GM23248 (cell line): ENCODE results near the gene ROR1.

ENCODE experiments used
- EZH2 ChIP-seq: fragments of 200-600 bp; sonication (generic); IDR thresholded peaks from 2 replicates; pipeline ENCODE4 v1.6.1; 2018; ENCODE audit warnings: antibody characterized with exemption, mild to moderate bottlenecking; ENCODE audit not compliant: insufficient read depth, poor library complexity, severe bottlenecking
- EZH2phosphoT487 ChIP-seq: fragments of 200-600 bp; sonication (generic); IDR thresholded peaks from 2 replicates; pipeline ENCODE4 v1.6.1; 2018; ENCODE audit warnings: antibody characterized with exemption, moderate library complexity, mild to moderate bottlenecking, low read depth; ENCODE audit not compliant: insufficient read depth

DNA sequence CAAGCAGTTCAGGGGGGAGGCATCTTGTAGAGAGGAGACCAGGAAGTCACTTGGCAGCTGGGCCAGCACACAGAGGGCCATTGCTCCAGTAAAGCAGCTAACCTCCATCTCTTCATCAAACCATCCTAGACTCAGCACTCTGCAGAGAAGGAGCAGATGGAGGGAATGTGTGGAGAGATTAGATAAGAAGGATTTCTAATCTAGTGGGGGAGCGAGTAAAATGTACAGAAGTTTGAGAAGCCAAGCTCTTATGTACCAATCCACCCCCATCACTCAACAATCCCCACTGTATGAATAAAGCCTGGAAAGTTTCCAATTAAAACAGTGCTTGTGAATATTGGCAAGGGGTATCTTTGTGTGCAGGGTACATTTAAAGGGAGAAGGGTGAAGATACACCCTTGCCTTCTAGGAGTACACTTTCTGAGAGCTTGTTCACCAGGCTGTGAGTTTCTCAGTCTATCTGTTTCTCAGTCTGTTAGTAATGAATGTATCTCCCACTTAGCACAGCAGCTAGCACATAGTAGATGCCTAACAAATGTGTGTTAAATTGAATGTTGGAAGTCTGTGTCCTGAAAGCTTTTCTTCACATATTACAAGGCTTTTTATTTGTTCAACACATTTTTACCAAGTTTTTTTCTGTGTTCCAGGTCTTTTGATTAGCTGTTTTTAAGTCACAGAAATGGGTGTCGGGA lies 286.9 kb downstream of the ROR1 start:
- TF ChIP-seq EZH2phosphoT487: no peak
- no peak for TF ChIP-seq EZH2
